RWPE2 (cell line): Measurements from ENCODE around the gene STXBP2.

Source experiments
- ATAC-seq: fragments of 200-7000 bp; cut with Tn5 transposase; 3 replicates; pipeline ENCODE4 v1.9.1; 2021; ENCODE audit warnings: low read depth
- DNase-seq: peaks from one replicate; pipeline ENCODE4 v3.0.0-alpha.2; 2020; ENCODE audit warnings: low spot score
- H3K27ac ChIP-seq: fragments of 450-650 bp; 2 replicates; pipeline ENCODE4 v1.5.1; 2017; ENCODE audit warnings: mild to moderate bottlenecking; ENCODE audit not compliant: poor library complexity, severe bottlenecking
- H3K27me3 ChIP-seq: fragments of 250-450 bp; sonication (Bioruptor Pico); 2 replicates; pipeline ENCODE4 v1.5.1; 2021; ENCODE audit warnings: mild to moderate bottlenecking, moderate library complexity; ENCODE audit not compliant: insufficient read depth, poor library complexity, severe bottlenecking
- H3K36me3 ChIP-seq: fragments of 250-450 bp; sonication (Bioruptor Pico); 2 replicates; pipeline ENCODE4 v1.5.1; 2020; ENCODE audit warnings: low read depth, mild to moderate bottlenecking, moderate library complexity
- H3K4me1 ChIP-seq: fragments of 250-450 bp; sonication (Bioruptor Pico); 2 replicates; pipeline ENCODE4 v1.5.1; 2021; ENCODE audit warnings: mild to moderate bottlenecking, moderate library complexity; ENCODE audit not compliant: insufficient read depth, poor library complexity, severe bottlenecking
- H3K4me3 ChIP-seq: fragments of 250-450 bp; sonication (Bioruptor Pico); 2 replicates; pipeline ENCODE4 v1.5.1; 2021; ENCODE audit warnings: mild to moderate bottlenecking, moderate library complexity; ENCODE audit not compliant: severe bottlenecking
- H3K9me3 ChIP-seq: fragments of 250-450 bp; sonication (Bioruptor Pico); 2 replicates; pipeline ENCODE4 v1.5.1; 2021; ENCODE audit warnings: mild to moderate bottlenecking, moderate library complexity; ENCODE audit not compliant: severe bottlenecking
- CTCF ChIP-seq: fragments of 450-650 bp; IDR thresholded peaks from one replicate; pipeline ENCODE4 v1.5.1; 2017; ENCODE audit warnings: mild to moderate bottlenecking, moderate library complexity; ENCODE audit not compliant: poor library complexity, severe bottlenecking

STXBP2 gene

GRCh38 chr19:7680606-7681339 lies 43.9 kb downstream of the STXBP2 start, which contains the start of gene TRAPPC5:
Gene TRAPPC5 (plus strand): TSS chr19:7680833. CDS start chr19:7682254, 1,421 bp downstream.
- TF ChIP-seq CTCF, result peak; percentile 95
- DNase-seq, result no peak
- no peaks in the 10 kb centered on the region for H3K4me1 ChIP-seq

DNA sequence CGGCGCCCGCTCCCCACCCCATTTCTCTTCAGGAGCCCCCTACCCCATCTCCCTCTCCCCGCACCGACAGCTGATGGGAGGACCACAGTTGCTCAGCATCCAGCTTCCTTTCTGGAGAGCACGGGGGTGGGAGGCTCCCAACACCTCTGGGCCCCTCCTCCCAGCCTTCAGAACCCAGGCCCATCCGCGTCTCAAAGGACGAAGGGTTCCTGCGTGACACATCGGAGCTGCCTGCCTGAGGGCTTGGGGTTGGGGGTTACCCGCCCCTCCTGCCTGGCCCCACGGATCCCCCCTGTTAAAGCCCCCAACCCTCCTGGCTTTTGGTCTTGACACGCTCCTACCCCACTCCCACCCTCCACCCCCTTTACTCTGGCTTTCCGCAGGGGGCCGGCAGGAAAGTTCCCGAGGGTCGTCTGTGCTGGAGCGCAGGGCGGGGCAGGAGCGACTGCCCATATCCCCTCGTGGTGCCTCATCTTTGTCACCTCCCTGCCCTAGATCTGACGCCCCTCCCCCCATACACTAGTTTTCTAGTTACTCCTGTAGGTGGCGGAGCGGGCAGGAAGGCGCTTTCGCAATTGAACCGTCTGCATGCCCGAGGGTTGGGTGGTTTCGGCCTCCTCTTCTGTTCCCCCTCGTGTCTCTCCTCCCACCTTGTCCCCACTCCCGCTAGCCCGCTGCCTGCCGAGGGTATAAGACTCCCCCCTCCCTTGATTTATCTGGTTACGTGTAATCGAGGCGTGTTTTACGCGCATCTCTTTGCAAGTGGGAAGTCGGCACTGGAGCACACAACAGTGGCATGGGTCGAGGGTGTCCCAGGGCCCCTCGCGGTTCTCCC lies 44.6 kb downstream of the STXBP2 start:
- Histone ChIP-seq H3K27me3 (no peaks in the 10 kb centered on the region), H3K36me3 (peaks cover 12% of the 10 kb centered on the region), H3K4me1 (no peaks in the 10 kb centered on the region), H3K9me3 (no peaks in the 10 kb centered on the region), H3K4me3 (peak overlapping the region; percentile 84), H3K27ac (peak overlapping the region; percentile 37)
- no peak for DNase-seq
- TF ChIP-seq CTCF, result peak; percentile 47
- peak; percentile 60 for ATAC-seq

More at GRCh38 chr19:7680606-7681339, 43.9 kb downstream of the STXBP2 start, which contains the start of gene TRAPPC5:
- peaks cover 12% of the 10 kb centered on the region for H3K36me3 ChIP-seq
- H3K27ac ChIP-seq, result peak within 1 kb of the TSS; percentile 37
- no peaks in the 10 kb centered on the region for H3K27me3 ChIP-seq
- peak within 1 kb of the TSS; percentile 84 for H3K4me3 ChIP-seq
- H3K9me3 ChIP-seq, result no peaks in the 10 kb centered on the region
- ATAC-seq, result peak; percentile 65

GRCh38 chr19:7682175-7682855 lies 45.4 kb downstream of the STXBP2 start:
- ATAC-seq (no peak), DNase-seq (no peak)
- H3K4me3 ChIP-seq, result no peak overlapping the region
- H3K9me3 ChIP-seq, result no peaks in the 10 kb centered on the region
- TF ChIP-seq CTCF, result peak; percentile 0
- no peaks in the 10 kb centered on the region for H3K27me3 ChIP-seq
- no peak overlapping the region for H3K27ac ChIP-seq
- no peaks in the 10 kb centered on the region for H3K4me1 ChIP-seq
- peaks cover 12% of the 10 kb centered on the region for H3K36me3 ChIP-seq

DNA sequence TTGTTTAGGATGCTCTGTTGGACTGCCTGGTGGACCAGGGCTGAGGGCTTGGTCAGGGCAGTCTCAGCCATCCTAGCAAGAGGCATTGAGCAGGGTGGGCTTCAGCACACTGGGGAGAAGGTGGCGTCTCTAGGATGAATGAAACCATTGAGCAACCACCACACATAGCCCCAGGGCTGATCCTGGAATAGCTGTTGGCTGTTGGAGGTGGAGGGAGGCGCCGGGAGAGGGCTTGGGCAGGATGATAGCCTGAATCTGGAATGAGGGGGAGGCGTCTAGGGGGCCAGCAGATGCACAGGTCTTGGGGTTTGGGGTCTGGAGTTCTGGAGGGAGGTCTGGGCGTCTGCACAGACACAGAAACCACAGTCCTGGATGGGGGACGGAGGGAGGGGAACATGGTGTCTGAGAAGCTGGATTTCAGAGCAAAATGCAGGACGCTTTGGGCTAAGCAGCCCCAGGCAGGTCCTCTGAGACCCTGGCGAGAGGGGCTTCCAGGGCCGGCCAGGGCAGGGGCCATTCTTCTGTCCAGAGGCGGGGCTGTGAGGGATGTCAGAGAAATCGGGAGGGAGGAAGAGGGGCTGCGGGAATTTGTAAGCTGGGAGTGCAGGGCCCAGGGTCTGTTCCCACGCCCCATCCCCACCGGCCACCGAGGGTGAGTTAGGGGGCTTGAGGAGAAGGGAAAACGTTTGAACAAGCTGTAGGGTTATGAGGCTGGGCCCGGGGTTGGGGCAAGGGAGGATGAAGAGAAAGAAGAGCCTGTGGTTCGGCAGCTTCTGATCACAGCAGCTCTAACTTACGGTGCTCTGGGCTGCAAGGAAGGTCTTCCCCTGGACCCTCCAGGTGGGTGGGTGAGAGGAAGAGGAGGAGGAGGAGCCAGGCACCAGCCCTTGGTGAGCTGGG lies 48.9 kb downstream of the STXBP2 start:
- Histone ChIP-seq H3K27ac (no peak overlapping the region), H3K36me3 (peaks cover 12% of the 10 kb centered on the region), H3K4me1 (no peaks in the 10 kb centered on the region), H3K27me3 (peaks cover 2% of the 10 kb centered on the region), H3K9me3 (no peaks in the 10 kb centered on the region), H3K4me3 (no peak overlapping the region)
- peak; percentile 31; the same call in 1 of the 3 replicates for ATAC-seq
- DNase-seq, result no peak
- no peak for TF ChIP-seq CTCF
